Astrocyte of the cerebellum (primary cell): ENCODE measurements around the gene MTCH2.

Experiments
- DNase-seq: peaks from one replicate; pipeline ENCODE4 v3.0.0-alpha.2; 2011; ENCODE audit warnings: low read depth
- H3K4me3 ChIP-seq: 2 replicates; pipeline ENCODE4 v1.5.1; 2011; ENCODE audit warnings: mild to moderate bottlenecking, low read depth, low read length, moderate library complexity
- CTCF ChIP-seq: IDR thresholded peaks from 2 replicates; pipeline ENCODE4 v1.5.1; 2012; ENCODE audit warnings: low read length, low read depth, moderate library complexity, mild to moderate bottlenecking; ENCODE audit errors: missing control alignments
- in situ Hi-C: cut with HindIII; loops from 2 replicates; pipeline ENCODE4 v1.10.0; 2017; ENCODE audit warnings: low sequenced_read_pairs

Gene MTCH2

GRCh38 chr11:47578524-47579494, 63.5 kb downstream of the MTCH2 start, which contains the start of the genes KBTBD4 and NDUFS3:
TSS of gene KBTBD4 (minus strand) at chr11:47578970. CDS start at chr11:47578951, 19 bp downstream.
TSS of gene NDUFS3 (plus strand) at chr11:47579074. CDS start at chr11:47579092, 18 bp downstream.
- in situ Hi-C loops = loop anchor here (5.0 kb wide), 1 partner anchor 33 kb away; no protein-coding TSS in a partner anchor

GRCh38 chr11:47577460-47578041, 64.8 kb downstream of the MTCH2 start:
- DNase-seq = no peak
- no peak for TF ChIP-seq CTCF
- peak overlapping the region; percentile 86 for H3K4me3 ChIP-seq
- in situ Hi-C loops = loop anchor here (5.0 kb wide), 1 partner anchor 35 kb away; no protein-coding TSS in a partner anchor

More at GRCh38 chr11:47578524-47579494, 63.5 kb downstream of the MTCH2 start, which contains the start of the genes KBTBD4 and NDUFS3:
- H3K4me3 ChIP-seq = peak within 1 kb of the TSS; percentile 86
- no peak for TF ChIP-seq CTCF
- DNase-seq = peak; percentile 78

GRCh38 chr11:47573321-47573720, 69.0 kb downstream of the MTCH2 start:
- no peak overlapping the region for H3K4me3 ChIP-seq
- in situ Hi-C loops = no loop called here
- no peak for TF ChIP-seq CTCF
- no peak for DNase-seq

- DNase-seq = no peak
- no peak overlapping the region for H3K4me3 ChIP-seq
- no peak for TF ChIP-seq CTCF
- in situ Hi-C loops = no loop called here
Observed at GRCh38 chr11:47572715-47573255, 69.6 kb downstream of the MTCH2 start.

GRCh38 chr11:47571895-47572294, 70.5 kb downstream of the MTCH2 start:
- in situ Hi-C loops = no loop called here
- no peak for TF ChIP-seq CTCF
- H3K4me3 ChIP-seq = no peak overlapping the region
- DNase-seq = no peak

GRCh38 chr11:47571357-47571729, 71.0 kb downstream of the MTCH2 start:
- no peak for DNase-seq
- TF ChIP-seq CTCF = no peak
- H3K4me3 ChIP-seq = no peak overlapping the region
- in situ Hi-C loops = no loop called here
